ENCODE data around the gene ZBTB2.
"Not testable (repeated sequence)": the region's sequence is repeated elsewhere in the genome, so short reads cannot be mapped to it uniquely, and the experiment has no call there.

The ZBTB2 gene

DNA sequence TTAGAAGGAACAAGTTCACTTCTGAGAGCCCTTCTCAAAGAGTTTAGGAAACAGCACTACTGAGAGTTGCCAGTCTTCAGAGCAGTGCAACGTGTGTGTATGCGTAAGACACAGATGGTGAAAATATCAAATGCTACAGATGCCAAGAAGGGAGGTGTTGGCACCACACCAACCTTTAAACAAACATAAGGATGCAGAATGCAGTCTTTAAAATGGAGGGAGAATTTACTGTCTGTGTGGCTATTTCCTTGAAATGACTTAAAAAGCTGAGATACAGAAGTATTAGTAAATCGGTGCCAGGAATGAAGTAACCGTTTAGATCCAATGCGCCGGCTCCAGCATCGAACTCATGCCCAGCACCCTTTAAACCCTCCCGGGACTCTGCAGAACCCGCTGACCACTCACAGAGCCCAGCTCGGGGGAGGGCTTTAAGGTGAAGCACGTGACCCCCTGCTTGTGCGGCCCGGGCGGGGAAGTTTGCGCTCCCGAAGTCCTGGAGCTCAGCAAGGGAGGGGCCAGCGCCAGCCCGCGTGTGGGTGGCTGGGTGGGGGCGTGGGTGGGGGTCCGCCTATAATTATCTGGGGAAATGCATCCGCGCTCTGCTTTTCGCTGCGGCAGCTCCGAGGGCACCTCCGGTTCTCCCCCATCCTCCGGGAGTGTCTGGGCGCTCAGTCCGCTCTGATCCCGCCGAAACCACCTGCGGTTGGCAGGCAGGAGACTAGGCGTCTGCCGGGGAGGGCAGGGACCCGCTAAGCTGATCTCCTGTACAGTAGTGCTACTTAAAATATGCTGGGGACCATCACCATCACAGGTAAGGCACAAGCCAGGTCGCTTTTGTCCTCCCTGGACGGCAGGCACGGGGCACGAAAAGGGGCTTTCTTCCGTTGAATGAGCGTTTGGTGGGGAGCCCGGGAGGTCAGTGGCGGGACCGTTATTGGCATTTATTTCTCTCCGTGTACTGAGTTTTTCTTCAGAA, 66.0 kb downstream of the ZBTB2 start:
- no peak for DNase-seq

DNA sequence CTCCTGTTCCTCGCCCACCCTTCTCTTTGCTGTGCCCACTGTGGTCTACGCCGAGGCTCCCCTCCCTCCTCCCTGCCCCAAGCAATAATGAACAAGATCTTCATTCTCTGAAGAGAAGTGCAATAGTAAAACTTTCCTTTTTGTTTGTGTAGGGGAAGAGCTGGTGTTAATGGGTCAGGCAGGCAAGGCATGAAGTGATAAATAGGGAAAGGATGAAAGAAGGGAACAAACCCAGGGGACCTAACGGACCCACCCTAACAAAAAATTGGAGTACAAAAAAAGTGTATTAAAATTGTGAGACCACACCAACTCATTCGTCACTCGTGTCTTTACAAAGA, 66.9 kb downstream of the ZBTB2 start:
- DNase-seq: no peak

DNA sequence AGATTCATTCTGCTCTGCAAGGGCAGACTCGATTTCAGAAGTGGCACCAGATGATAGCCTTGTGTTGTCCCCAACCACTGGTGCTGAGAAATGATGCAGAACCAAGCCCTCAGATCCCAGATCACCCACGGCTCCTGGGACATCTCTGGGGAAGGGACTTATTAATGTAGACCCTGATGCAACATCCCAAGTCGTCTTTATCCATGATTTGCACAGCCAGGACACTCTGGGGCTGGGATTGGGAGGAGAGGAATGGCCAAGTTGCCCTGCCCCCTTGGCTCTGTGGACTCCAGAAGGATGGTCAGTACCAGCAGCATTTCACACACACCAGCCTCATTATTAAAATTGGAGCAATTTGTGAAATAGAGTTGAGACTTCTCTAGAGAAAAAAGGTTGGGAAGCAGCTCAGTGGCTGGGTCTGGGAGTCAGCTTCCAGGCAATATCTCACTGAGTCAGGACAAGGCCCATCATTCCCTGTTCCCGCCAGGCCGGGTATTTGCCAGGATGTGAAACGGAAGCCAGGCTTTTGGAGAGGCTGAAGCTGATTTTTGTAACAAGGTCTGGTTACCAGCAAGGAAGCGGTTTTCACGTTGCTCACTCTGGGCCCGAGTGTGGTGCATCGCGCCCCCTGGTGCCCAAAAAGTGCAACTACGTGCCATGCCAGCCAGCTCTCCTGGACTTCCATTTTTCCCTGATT, 67.4 kb downstream of the ZBTB2 start:
- DNase-seq: peak; percentile 51

DNA sequence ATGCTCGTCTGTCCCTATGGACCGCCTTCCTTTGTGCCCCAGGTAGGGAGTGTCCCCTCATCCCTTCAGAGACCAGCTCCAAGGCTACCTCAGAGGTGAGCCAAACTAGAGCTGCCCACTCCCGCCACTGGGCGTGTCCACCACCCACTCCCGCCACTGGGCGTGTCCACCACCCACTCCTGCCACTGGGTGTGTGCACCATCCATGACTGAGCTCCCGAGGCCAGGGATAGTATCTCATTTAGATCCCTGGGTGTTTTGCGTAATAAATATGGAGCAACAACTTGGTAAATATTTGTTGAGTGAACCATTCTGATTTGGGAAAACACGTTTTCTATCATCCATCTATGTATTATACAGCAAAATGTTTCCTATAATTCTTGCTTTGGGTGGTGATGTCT, 68.8 kb downstream of the ZBTB2 start:
- DNase-seq: no peak

DNA sequence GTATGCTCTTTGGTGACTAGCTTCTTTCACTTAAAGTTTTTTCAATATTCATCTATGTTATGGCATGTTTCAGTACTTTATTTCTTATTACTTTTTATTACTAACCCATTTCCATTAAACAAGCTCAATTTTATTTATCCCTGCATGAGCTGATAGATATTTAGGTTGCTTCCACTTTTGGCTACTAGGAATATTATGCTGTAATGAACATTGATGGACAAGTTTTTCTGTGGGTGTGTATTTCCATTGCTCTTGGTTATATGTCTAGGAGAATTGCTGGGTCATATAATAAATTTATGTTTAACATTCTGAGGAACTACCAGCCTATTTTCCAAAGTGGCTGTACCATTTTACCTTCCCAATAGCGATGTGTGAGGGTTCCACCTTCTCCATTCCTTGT, 69.9 kb downstream of the ZBTB2 start:
- DNase-seq: no peak

DNA sequence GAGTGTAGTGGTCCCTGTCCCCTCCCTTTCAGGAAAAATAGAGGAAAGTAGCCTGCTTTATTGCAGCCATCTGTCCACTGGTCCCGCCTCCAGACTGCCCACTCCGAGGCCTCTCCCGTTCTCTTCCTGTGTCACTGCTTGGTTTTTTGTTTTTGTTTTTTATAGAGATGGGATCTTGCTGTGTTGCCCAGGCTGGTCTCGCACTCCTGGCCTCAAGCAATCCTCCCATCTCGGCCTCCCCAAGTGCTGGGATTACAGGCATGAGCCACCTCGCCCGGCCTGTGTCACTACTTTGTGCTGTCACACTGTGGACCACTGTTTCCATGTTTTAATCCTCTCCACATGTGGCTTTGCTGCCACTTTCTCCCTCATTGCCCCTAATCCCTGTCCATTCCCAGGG, 71.2 kb downstream of the ZBTB2 start:
- DNase-seq: no peak

DNA sequence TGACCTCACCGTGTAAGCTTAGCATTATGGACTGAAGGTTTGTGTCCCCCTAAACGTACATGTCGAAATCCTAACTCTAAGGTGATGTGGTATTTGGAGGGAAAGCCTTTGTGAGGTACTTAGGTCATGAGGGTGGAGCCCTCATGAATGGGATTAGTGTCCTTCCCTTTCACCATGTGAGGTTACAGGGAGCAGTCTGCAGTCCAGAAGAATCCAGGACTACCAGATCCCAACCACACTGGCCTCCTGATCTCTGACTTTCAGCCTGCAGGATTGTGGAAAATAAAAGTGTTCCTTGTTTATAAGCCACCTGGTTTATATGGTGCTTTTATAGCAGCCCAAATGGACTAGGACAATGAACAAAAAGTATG, 73.4 kb downstream of the ZBTB2 start:
- DNase-seq: no peak

DNA sequence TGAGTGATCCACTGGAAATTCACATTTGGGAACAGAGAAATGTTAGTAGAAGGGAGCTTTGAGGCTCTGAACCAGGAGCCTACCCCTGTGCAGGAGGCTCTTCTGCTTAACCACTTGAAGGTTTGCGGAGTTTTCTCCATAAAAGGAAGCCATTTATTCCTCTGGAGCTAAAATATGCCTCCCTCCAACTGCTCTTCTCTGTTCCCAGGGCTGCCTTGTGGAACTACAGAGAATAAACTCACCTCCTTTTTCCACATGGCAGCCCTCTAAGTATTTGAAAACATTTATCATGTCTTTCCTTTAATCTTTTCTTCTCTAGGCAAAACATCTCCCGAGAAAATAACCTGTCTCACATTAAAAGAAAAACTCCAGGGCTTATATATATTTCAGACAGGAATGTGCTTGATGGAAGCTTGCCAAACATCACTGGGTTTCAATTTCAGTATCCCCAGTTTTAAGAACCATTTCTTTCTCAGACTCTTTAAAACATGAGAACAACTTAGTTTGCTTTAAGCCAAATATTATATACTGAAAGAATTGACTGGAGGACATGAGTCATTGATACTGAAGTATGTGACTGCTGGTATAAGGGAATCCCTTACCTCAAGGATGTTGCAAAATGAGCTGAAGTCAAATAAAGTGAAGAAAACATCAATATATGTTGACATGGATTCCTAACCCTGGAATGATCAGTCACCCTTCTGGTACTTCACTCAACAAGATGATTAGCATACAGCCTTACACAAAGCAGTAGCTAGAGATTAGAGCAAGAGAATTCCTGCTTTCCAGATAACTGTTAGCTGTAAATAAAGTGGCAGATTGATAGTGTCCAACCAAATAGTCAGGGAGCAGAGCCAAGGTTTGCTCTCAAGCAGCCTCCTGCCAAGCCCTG, 74.0 kb downstream of the ZBTB2 start:
- no peak for DNase-seq

DNA sequence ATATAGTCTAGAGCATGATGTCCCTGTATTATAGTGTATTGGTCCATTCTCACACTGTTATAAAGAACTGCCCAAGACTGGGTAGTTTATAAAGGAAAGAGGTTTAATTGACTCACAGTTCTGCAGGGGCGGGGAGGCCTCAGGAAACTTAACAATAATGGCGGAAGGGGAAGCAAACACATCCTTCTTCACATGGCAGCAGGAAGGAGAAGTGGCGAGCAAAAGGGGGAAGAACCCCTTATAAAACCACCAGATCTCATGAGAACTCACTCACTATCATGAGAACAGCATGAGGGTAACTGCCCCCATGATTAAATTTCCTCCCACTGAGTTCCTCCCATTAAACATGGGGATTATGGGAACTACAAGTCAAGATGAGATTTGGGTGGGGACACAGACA, 75.7 kb downstream of the ZBTB2 start:
- DNase-seq: not testable (repeated sequence)
